ENCODE data around the gene PPARA.
A peak's percentile ranks its signal among the peaks of the same experiment; 100 is the strongest.

PPARA gene

GRCh38 chr22:46114518-46115387 lies 35.6 kb upstream of the PPARA start:
- no peak for DNase-seq

- DNase-seq: no peak
Measured at GRCh38 chr22:46115388-46115678, 35.0 kb upstream of the PPARA start.

GRCh38 chr22:46115755-46116490 lies 34.4 kb upstream of the PPARA start:
- DNase-seq: no peak

- DNase-seq: peak; percentile 88 to 89
Measured at GRCh38 chr22:46116491-46116958, 33.8 kb upstream of the PPARA start.

- DNase-seq: no peak
Measured at GRCh38 chr22:46117206-46118199, 32.8 kb upstream of the PPARA start.

- no peak for DNase-seq
Measured at GRCh38 chr22:46119093-46119728, 31.1 kb upstream of the PPARA start.

GRCh38 chr22:46119729-46120419 lies 30.5 kb upstream of the PPARA start:
- DNase-seq: no peak

GRCh38 chr22:46120420-46120737 lies 29.9 kb upstream of the PPARA start:
- no peak for DNase-seq

GRCh38 chr22:46121079-46121478 lies 29.2 kb upstream of the PPARA start:
- no peak for DNase-seq

- no peak for DNase-seq
Measured at GRCh38 chr22:46121523-46122287, 28.6 kb upstream of the PPARA start.

GRCh38 chr22:46122511-46122971 lies 27.8 kb upstream of the PPARA start:
- DNase-seq: peak; percentile 82 to 84

GRCh38 chr22:46122980-46123693 lies 27.2 kb upstream of the PPARA start:
- DNase-seq: no peak

- no peak for DNase-seq
Measured at GRCh38 chr22:46123694-46124382, 26.5 kb upstream of the PPARA start.

- no peak for DNase-seq
Measured at GRCh38 chr22:46124383-46125144, 25.8 kb upstream of the PPARA start.

- no peak for DNase-seq
Measured at GRCh38 chr22:46125311-46125710, 25.0 kb upstream of the PPARA start.

- no peak for DNase-seq
Measured at GRCh38 chr22:46125816-46126765, 24.2 kb upstream of the PPARA start.

- no peak for DNase-seq
Measured at GRCh38 chr22:46126853-46127385, 23.4 kb upstream of the PPARA start.
